DND-41 (cell line): ENCODE data around the gene DOCK9.

Experiments
- EZH2 ChIP-seq: IDR thresholded peaks from 3 replicates; pipeline ENCODE4 v1.6.1; 2012; ENCODE audit warnings: borderline replicate concordance, low read depth, mild to moderate bottlenecking, moderate library complexity, low read length, inconsistent platforms; ENCODE audit not compliant: severe bottlenecking
- TF ChIP-seq, protein P1 (sequence below): IDR thresholded peaks from 2 replicates; pipeline ENCODE4 v1.5.1; 2012; ENCODE audit warnings: borderline replicate concordance, low read length, moderate library complexity, mild to moderate bottlenecking; ENCODE audit not compliant: poor library complexity, severe bottlenecking; ENCODE audit errors: extremely low read depth

DNA sequence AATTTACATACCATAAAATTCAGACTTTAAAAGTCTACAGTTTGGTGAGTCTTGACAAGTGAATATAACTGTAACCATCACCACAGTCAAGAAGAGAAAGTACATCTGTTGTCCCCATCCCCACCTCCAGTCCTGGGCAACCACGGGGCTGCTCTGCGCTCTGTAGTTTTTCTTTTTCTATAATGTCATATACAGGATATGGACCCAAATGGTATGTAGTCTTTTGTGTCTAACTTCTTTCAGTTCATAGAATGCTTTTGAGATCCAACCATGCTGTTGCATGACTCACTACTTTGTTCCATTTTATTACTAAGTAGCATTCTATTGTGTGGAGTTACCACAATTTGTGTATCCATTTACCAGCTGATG lies 103.9 kb downstream of the DOCK9 start:
- TF ChIP-seq, protein P1, sequence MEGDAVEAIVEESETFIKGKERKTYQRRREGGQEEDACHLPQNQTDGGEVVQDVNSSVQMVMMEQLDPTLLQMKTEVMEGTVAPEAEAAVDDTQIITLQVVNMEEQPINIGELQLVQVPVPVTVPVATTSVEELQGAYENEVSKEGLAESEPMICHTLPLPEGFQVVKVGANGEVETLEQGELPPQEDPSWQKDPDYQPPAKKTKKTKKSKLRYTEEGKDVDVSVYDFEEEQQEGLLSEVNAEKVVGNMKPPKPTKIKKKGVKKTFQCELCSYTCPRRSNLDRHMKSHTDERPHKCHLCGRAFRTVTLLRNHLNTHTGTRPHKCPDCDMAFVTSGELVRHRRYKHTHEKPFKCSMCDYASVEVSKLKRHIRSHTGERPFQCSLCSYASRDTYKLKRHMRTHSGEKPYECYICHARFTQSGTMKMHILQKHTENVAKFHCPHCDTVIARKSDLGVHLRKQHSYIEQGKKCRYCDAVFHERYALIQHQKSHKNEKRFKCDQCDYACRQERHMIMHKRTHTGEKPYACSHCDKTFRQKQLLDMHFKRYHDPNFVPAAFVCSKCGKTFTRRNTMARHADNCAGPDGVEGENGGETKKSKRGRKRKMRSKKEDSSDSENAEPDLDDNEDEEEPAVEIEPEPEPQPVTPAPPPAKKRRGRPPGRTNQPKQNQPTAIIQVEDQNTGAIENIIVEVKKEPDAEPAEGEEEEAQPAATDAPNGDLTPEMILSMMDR, result no peak
- no peak for TF ChIP-seq EZH2
